NCI-H1092 (cell line): Measurements from ENCODE around the gene MROH2B.
"Not testable (repeated sequence)": the region's sequence is repeated elsewhere in the genome, so short reads cannot be mapped to it uniquely, and the experiment has no call there.

ENCODE experiments used
- DNase-seq: peaks from one replicate; lab custom pipeline; 2025; lab: John Stamatoyannopoulos, UW

Gene MROH2B

GRCh38 chr5:41022600-41022999, 48.5 kb downstream of the MROH2B start:
- not testable (repeated sequence) for DNase-seq

- DNase-seq, result no peak
Observed at GRCh38 chr5:41012318-41012717, 58.8 kb downstream of the MROH2B start.

- no peak for DNase-seq
Observed at GRCh38 chr5:41010572-41010971, 60.6 kb downstream of the MROH2B start.

GRCh38 chr5:41009232-41009631, 61.9 kb downstream of the MROH2B start:
- no peak for DNase-seq

GRCh38 chr5:41004931-41005330, 66.2 kb downstream of the MROH2B start:
- no peak for DNase-seq

GRCh38 chr5:41003670-41004376, 67.3 kb downstream of the MROH2B start:
- DNase-seq, result no peak

- DNase-seq, result no peak
Observed at GRCh38 chr5:40999966-41000365, 71.2 kb downstream of the MROH2B start.

GRCh38 chr5:40999142-40999541, 72.0 kb downstream of the MROH2B start:
- no peak for DNase-seq

- no peak for DNase-seq
Observed at GRCh38 chr5:40995801-40996586, 75.1 kb downstream of the MROH2B start.

- DNase-seq, result no peak
Observed at GRCh38 chr5:40991981-40992559, 79.1 kb downstream of the MROH2B start.

- no peak for DNase-seq
Observed at GRCh38 chr5:40991168-40991980, 79.8 kb downstream of the MROH2B start.

GRCh38 chr5:40988746-40989510, 82.2 kb downstream of the MROH2B start:
- DNase-seq, result no peak

GRCh38 chr5:40987349-40987748, 83.8 kb downstream of the MROH2B start:
- no peak for DNase-seq

- no peak for DNase-seq
Observed at GRCh38 chr5:40986666-40987065, 84.5 kb downstream of the MROH2B start.

- no peak for DNase-seq
Observed at GRCh38 chr5:40985501-40985900, 85.6 kb downstream of the MROH2B start.

GRCh38 chr5:40984884-40985283, 86.3 kb downstream of the MROH2B start:
- no peak for DNase-seq

GRCh38 chr5:40983781-40984180, 87.4 kb downstream of the MROH2B start:
- DNase-seq, result no peak

GRCh38 chr5:40981420-40981819, 89.7 kb downstream of the MROH2B start:
- no peak for DNase-seq

- DNase-seq, result no peak
Observed at GRCh38 chr5:40976836-40977235, 94.3 kb downstream of the MROH2B start.

- no peak for DNase-seq
Observed at GRCh38 chr5:40976041-40976440, 95.1 kb downstream of the MROH2B start.

- DNase-seq, result no peak
Observed at GRCh38 chr5:40973364-40974004, 97.7 kb downstream of the MROH2B start.
